Fibroblast of pulmonary artery (primary cell): ENCODE results near the gene SLC8B1.

Source experiments
- DNase-seq: peaks from one replicate; pipeline ENCODE4 v3.0.0-alpha.2; 2010; ENCODE audit warnings: low read depth
- H3K4me3 ChIP-seq: replicated peaks from 2 replicates; pipeline ENCODE4 v1.5.1; 2011; ENCODE audit warnings: low read depth, mild to moderate bottlenecking, control low read depth, low read length, moderate library complexity
- TF ChIP-seq, protein P1 (sequence below): IDR thresholded peaks from 2 replicates; pipeline ENCODE4 v1.5.1; 2011; ENCODE audit warnings: mild to moderate bottlenecking, control low read depth, low read length, inconsistent platforms; ENCODE audit errors: missing control alignments

Gene SLC8B1

DNA sequence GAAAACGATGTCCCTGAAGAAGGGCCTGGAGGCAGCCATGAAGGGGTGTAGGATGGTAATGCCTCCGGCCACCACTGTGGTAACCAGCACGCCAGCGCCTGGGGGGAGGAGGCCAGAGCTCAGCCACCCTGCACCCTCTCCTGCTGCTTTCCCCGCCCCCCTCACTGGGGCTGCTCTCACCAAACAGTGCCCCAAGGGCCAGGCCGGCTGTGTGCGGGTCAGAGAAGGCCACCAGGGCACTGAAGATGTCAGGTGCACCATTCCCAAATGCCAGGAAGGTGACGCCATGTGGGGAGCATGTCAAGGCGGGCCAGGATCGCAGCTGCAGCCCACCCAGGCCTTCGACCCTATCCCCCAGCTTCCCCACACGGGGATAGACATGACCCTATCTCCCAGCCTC is 14.5 kb downstream of the SLC8B1 start:
- DNase-seq, result no peak
- TF ChIP-seq, protein P1, sequence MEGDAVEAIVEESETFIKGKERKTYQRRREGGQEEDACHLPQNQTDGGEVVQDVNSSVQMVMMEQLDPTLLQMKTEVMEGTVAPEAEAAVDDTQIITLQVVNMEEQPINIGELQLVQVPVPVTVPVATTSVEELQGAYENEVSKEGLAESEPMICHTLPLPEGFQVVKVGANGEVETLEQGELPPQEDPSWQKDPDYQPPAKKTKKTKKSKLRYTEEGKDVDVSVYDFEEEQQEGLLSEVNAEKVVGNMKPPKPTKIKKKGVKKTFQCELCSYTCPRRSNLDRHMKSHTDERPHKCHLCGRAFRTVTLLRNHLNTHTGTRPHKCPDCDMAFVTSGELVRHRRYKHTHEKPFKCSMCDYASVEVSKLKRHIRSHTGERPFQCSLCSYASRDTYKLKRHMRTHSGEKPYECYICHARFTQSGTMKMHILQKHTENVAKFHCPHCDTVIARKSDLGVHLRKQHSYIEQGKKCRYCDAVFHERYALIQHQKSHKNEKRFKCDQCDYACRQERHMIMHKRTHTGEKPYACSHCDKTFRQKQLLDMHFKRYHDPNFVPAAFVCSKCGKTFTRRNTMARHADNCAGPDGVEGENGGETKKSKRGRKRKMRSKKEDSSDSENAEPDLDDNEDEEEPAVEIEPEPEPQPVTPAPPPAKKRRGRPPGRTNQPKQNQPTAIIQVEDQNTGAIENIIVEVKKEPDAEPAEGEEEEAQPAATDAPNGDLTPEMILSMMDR, result no peak

DNA sequence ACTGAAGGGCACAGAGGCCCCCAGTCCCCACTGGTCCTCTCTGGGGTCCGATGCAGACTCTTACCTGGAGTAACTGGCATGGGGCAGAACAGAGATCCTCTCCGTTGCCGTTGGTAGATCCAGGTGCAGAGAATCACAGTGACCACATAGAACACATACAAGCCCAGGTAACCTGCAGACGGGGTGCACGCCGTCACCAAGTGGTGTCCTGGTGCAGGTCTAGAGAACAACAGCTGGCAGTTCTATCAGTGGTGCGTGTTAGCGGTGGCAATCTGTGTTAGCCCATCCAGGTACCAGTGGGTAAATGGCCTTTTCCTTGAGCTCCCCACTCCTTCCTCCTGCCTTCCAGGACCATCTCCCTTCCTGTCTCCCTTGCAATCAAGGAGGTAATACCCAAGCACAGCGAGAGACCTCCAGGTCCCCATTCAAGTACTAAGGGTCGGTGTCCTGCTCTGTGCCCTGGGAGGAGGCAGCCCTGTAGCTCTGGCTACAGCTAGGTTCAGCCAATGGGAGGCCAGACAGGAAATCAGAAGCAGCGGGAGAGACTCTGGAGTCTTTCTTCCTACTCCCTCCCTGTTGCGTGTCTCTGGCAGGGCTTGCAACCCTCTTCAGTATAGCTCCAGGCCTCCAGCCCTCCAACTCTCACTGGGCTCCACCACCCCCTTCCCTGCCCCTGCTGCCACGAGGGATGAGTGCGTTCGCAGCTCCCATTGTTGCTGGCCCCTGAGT is 15.8 kb downstream of the SLC8B1 start:
- no peak for DNase-seq
- H3K4me3 ChIP-seq, result no peak overlapping the region
- TF ChIP-seq, protein P1, result no peak

More for the DNA sequence above, 14.5 kb downstream of the SLC8B1 start:
- H3K4me3 ChIP-seq, result no peak overlapping the region

DNA sequence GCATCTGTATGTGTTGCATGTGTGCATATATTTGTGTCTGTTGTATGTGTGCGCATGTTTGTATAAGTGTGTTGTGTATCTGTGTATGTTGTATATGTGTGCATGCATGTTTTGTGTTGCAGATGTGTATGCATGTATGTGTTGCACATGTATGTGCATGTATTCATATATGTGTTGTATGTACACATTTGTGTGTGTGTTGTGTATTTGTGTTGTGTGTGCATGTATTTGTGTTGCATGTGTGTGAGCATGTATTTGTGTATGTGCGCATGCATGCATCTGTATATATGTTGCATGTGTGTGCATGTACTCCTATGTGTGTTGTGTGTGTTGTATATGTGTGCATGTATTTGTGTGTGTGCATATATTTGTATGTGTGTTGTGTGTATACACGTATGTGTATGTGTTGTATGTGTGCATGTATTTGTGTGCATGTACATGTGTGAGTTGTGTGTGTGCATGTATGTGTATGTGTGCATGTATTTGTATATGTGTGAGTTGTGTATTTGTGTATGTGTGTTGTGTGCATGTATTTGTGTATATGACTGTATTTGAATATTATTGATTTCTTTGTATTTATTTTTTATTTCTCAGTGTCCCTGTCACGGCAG is 16.8 kb downstream of the SLC8B1 start:
- DNase-seq, result no peak
- TF ChIP-seq, protein P1, result no peak
- no peak overlapping the region for H3K4me3 ChIP-seq

DNA sequence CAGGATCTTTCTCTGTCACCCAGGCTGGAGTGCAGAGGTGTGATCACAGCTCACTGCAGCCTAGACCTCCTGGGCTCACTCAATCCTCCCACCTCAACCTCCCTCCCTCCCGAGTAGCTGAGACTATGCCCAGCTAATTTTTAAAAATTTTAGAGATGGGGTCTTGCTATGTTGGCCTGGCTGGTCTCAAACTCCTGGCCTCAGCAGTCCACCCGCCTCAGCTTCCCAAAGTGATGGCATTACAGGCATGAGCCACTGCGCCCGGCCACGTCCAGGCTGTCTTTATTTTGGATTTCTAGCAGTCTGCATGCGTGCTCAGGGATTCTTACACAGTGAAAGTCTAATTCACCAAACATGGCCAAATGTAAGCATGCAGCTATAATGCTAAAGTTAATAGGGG is 17.8 kb downstream of the SLC8B1 start:
- no peak for DNase-seq
- TF ChIP-seq, protein P1, result no peak
- no peak overlapping the region for H3K4me3 ChIP-seq

DNA sequence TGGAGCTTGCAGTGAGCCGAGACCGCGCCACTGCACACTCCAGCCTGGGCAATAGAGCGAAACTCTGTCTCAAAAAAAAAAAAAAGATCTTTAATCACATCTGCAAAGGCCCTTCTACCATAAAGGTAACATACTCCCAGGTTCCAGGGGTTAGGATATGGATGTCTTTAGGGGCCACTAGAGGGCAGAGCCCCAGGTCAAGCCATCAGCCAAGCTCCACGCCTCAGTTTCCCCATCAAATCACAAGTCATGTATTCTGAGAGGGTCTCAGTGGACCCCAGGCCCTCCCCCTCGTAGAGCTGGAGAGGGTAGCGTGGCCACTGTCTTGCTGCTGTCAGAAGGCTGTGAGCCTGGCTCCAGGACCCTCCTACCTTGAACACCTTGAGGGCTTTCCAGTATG is 18.8 kb downstream of the SLC8B1 start:
- no peak for DNase-seq
- TF ChIP-seq, protein P1, result no peak
- no peak overlapping the region for H3K4me3 ChIP-seq

DNA sequence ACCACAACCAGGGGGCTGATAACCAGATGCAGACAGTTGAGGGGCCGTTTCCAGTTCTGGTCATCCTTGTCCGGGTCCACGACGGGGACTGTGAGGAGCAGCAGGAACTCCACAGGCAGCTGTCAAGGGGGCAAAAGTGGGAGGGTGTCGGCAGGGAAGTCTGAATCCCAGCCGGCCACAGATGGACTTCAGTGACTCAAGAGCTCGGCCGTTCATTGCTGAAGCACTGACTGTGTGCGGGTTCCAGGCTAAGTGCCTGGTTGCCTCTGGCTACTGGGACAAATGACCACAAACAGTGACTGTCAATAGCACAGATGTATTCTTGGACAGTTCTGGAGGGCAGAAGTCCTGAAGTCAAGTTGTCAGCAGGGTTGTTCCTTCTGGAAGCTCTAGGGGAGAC is 19.6 kb downstream of the SLC8B1 start:
- TF ChIP-seq, protein P1, result no peak
- H3K4me3 ChIP-seq, result no peak overlapping the region
- no peak for DNase-seq

DNA sequence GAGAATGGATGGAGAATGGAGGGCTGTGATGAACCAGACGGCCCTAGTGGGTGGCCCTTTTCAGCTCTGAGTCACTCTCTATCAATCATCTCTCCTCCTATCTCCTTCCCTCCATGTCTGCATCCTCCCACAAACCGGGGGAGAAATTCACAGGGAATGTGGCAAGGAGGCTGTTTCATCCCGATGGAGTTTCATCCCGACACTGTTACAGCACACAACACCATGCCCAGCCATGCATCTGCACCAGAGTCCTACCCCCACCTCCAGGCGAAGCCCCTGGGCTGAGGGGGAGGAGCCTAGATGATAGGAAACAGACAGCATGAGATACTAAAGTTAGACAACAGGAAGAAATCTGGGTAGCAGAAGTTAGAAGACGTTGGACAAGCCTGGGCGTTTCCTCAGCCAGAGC is 20.8 kb downstream of the SLC8B1 start:
- no peak overlapping the region for H3K4me3 ChIP-seq
- TF ChIP-seq, protein P1, result no peak
- DNase-seq, result peak; percentile 48
